PC-9 (cell line): ENCODE data around the gene HS6ST1.

Source experiments
- EZH2 ChIP-seq: fragments of 200-600 bp; sonication (generic); IDR thresholded peaks from 2 replicates; pipeline ENCODE4 v1.8.0; 2017; ENCODE audit warnings: antibody characterized with exemption, low read depth
- TF ChIP-seq, protein P1 (sequence below): fragments of 200-600 bp; sonication (generic); conservative IDR thresholded peaks from 2 replicates; pipeline ENCODE4 v1.6.1; 2017; ENCODE audit warnings: mixed run types, antibody characterized with exemption, mild to moderate bottlenecking, moderate library complexity

DNA sequence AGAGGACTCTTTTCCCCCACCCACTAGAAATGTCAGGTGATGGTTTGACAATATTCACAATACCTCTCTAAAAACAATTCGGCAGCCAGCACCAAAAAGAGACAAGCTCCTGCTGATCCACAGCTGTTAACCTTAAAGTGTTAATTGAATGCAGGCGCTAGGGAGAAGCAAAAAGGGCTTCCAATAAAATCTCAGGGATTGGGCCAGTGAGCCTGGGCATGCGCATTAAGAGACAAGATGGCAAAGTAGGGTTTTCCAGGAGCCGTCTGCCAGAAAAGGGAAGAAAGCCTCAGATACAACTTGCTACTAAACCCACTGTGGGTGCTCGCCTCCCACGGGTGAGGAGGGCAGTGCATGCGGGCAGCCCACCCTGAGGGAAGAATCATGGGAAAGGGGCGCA, 98.8 kb downstream of the HS6ST1 start:
- TF ChIP-seq, protein P1, sequence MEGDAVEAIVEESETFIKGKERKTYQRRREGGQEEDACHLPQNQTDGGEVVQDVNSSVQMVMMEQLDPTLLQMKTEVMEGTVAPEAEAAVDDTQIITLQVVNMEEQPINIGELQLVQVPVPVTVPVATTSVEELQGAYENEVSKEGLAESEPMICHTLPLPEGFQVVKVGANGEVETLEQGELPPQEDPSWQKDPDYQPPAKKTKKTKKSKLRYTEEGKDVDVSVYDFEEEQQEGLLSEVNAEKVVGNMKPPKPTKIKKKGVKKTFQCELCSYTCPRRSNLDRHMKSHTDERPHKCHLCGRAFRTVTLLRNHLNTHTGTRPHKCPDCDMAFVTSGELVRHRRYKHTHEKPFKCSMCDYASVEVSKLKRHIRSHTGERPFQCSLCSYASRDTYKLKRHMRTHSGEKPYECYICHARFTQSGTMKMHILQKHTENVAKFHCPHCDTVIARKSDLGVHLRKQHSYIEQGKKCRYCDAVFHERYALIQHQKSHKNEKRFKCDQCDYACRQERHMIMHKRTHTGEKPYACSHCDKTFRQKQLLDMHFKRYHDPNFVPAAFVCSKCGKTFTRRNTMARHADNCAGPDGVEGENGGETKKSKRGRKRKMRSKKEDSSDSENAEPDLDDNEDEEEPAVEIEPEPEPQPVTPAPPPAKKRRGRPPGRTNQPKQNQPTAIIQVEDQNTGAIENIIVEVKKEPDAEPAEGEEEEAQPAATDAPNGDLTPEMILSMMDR = no peak
- TF ChIP-seq EZH2 = no peak
